Measurements from ENCODE around the gene CYP26B1.

Gene CYP26B1

DNA sequence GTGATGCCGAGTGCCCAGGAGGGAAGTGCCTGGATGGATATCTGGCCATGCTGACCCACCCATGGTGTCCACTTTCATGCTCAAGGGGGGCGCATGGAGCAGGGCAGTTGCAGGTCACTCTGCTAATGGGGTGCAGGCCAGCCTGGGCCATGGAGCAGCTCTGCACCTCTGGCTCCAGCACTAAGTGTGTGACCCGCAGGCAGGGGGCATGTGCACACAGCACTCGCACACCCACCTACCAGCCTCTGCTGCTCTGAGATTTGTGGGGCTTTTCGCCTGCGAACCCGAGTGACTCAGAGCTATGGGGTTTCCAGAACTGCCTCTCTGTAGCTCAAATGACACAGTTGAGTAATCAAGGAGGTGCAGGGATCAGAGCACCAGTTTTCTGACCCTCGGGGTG is 66.2 kb downstream of the CYP26B1 start:
- H3K4me3 ChIP-seq (ENCODE audit: low read length in 2 of 2), result no peak overlapping the region
- peaks cover 0 to 4% of the 10 kb centered on the region in 2 donors for H3K4me1 ChIP-seq (ENCODE audit: control insufficient read depth in 2 of 2, insufficient read depth in 1 of 2, low read depth in 1 of 2, low read length in 2 of 2)
- H2BK12ac ChIP-seq (ENCODE audit: low read length), result no peak overlapping the region
- H4K91ac ChIP-seq (ENCODE audit: low read depth, low read length, poor library complexity), result peak overlapping the region; percentile 53
- H3K36me3 ChIP-seq (replicated peaks in 1 of 2; ENCODE audit: control insufficient read depth in 2 of 2, insufficient read depth in 2 of 2, low read length in 2 of 2), result no peaks in the 10 kb centered on the region
- H4K8ac ChIP-seq (ENCODE audit: low read depth, low read length), result no peak overlapping the region
- peaks cover 5% of the 10 kb centered on the region for H3K79me1 ChIP-seq (ENCODE audit: low read depth, low read length)
- H3K18ac ChIP-seq (ENCODE audit: low read length), result peak overlapping the region; percentile 28
- H3K14ac ChIP-seq (ENCODE audit: low read length), result peak overlapping the region; percentile 94
- WGBS, 2 donors (ENCODE audit: extremely low coverage in 2 of 2, insufficient read length in 2 of 2, insufficient replicate concordance in 1 of 2), result no CpG with 5 or more reads among the region's 8 CpGs
- H3K27ac ChIP-seq (replicated peaks; ENCODE audit: low read length), result no peak overlapping the region
- no peak overlapping the region for H3K23ac ChIP-seq (ENCODE audit: low read depth, low read length, poor library complexity)
- no peak overlapping the region for H2BK15ac ChIP-seq (ENCODE audit: low read length)
- no peak overlapping the region for H2BK120ac ChIP-seq (ENCODE audit: low read depth, low read length)
- no peak for DNase-seq (ENCODE audit: low spot score)
- no peaks in the 10 kb centered on the region for H3K27me3 ChIP-seq (ENCODE audit: control insufficient read depth in 3 of 3, insufficient read depth in 3 of 3, low read depth in 1 of 3, low read length in 3 of 3)
- no peak overlapping the region for H3K9ac ChIP-seq (ENCODE audit: low read depth, low read length, poor library complexity)
- H2AFZ ChIP-seq (ENCODE audit: low read length), result no peak overlapping the region
- no peak overlapping the region for H2AK5ac ChIP-seq (ENCODE audit: low read depth, low read length)
- peaks cover 0 to 5% of the 10 kb centered on the region in 2 donors for H3K9me3 ChIP-seq (replicated peaks in 1 of 2; ENCODE audit: control insufficient read depth in 2 of 2, insufficient read depth in 1 of 2, low read depth in 1 of 2, low read length in 2 of 2)
- no peak overlapping the region for H3K4ac ChIP-seq (ENCODE audit: low read length)
- H2BK5ac ChIP-seq (ENCODE audit: low read length), result no peak overlapping the region
- no peak overlapping the region for H3K4me2 ChIP-seq (ENCODE audit: insufficient read depth, low read length, poor library complexity, severe bottlenecking)

GRCh38 chr2:72080286-72081145 is 67.1 kb downstream of the CYP26B1 start:
- Histone ChIP-seq H4K8ac (ENCODE audit: low read depth, low read length) (peak overlapping the region; percentile 43), H3K4ac (ENCODE audit: low read length) (no peak overlapping the region), H2BK5ac (ENCODE audit: low read length) (no peak overlapping the region), H2BK12ac (ENCODE audit: low read length) (no peak overlapping the region), H4K91ac (ENCODE audit: low read depth, low read length, poor library complexity) (no peak overlapping the region), H2AFZ (ENCODE audit: low read length) (no peak overlapping the region), H3K27me3 (ENCODE audit: control insufficient read depth in 3 of 3, insufficient read depth in 3 of 3, low read depth in 1 of 3, low read length in 3 of 3) (no peaks in the 10 kb centered on the region), H3K36me3 (replicated peaks in 1 of 2; ENCODE audit: control insufficient read depth in 2 of 2, insufficient read depth in 2 of 2, low read length in 2 of 2) (no peaks in the 10 kb centered on the region), H3K79me1 (ENCODE audit: low read depth, low read length) (peaks cover 5% of the 10 kb centered on the region), H3K9me3 (replicated peaks in 1 of 2; ENCODE audit: control insufficient read depth in 2 of 2, insufficient read depth in 1 of 2, low read depth in 1 of 2, low read length in 2 of 2) (peaks cover 0 to 4% of the 10 kb centered on the region in 2 donors), H3K4me2 (ENCODE audit: insufficient read depth, low read length, poor library complexity, severe bottlenecking) (no peak overlapping the region), H3K18ac (ENCODE audit: low read length) (peak overlapping the region; percentile 64), H2BK15ac (ENCODE audit: low read length) (no peak overlapping the region), H2AK5ac (ENCODE audit: low read depth, low read length) (peak overlapping the region; percentile 79), H3K4me1 (ENCODE audit: control insufficient read depth in 2 of 2, insufficient read depth in 1 of 2, low read depth in 1 of 2, low read length in 2 of 2) (peaks cover 1 to 5% of the 10 kb centered on the region in 2 donors), H2BK120ac (ENCODE audit: low read depth, low read length) (no peak overlapping the region), H3K27ac (replicated peaks; ENCODE audit: low read length) (no peak overlapping the region), H3K4me3 (ENCODE audit: low read length in 2 of 2) (no peak overlapping the region), H3K9ac (ENCODE audit: low read depth, low read length, poor library complexity) (peak overlapping the region; percentile 44), H3K14ac (ENCODE audit: low read length) (peak overlapping the region; percentile 71), H3K23ac (ENCODE audit: low read depth, low read length, poor library complexity) (peak overlapping the region; percentile 73)
- no peak for DNase-seq (ENCODE audit: low spot score)
- no CpG with 5 or more reads among the region's 3 CpGs for WGBS, 2 donors (ENCODE audit: extremely low coverage in 2 of 2, insufficient read length in 2 of 2, insufficient replicate concordance in 1 of 2)
